Umbilical cord (tissue), 2 donors: ENCODE data around the gene RIMS4. TPM values are rescaled to one million over a fixed set of nuclear protein-coding genes. Genes with fewer than 3 reads are reported as not detected.

Experiments used
- DNase-seq: peaks from one replicate; pipeline ENCODE4 v3.0.0-alpha.2; 2015; ENCODE audit warnings: low spot score
- total RNA-seq: library from RNA; depleted of rRNA; stranded (reverse); fragments of >200 nt; gene quantifications from one replicate; pipeline ENCODE4 v1.2.3, GENCODE V29; 2014; ENCODE audit warnings: low replicate concordance; ENCODE audit not compliant: insufficient read depth

RIMS4 gene
- total RNA-seq, 1 donor from 2014 or later = 2.9 TPM

DNA sequence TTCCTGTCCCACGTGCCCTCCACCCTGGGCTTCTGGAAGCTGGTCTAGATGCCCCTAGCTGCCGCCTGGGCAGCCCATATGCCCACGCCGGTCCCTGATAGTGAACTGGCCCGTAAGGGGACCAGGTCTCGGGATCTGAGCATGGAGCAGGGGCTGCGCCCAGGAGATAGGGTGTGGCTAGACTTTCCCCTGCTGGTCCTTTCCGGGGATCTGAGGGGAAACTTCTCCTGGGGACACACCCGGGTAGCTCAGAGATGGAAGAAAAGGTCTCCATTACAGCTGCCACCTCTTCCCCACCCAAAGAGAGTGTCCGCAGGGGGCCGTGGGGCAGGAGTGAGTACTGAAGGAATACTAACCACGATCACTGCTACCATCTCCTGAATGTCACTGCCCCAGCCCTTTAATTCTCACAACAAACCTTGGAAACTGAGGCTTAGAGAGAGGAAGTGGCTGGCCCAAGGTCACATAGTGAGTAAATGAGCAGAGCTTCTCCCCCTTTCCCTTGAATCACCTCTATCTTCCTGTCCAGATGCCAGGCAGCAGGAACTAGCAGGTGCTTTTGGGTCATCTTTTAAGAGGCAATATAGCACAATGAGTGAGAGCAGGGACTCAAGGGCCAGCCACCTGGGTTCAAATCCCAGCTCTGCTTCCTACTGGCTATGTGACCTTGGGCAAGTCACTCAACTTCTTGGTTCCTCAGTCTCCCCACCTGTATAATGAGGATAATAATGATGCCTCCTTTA, 107.0 kb downstream of the RIMS4 start:
- DNase-seq = no peak

GRCh38 chr20:44702776-44703175, 107.6 kb downstream of the RIMS4 start:
- peak; percentile 44 for DNase-seq

DNA sequence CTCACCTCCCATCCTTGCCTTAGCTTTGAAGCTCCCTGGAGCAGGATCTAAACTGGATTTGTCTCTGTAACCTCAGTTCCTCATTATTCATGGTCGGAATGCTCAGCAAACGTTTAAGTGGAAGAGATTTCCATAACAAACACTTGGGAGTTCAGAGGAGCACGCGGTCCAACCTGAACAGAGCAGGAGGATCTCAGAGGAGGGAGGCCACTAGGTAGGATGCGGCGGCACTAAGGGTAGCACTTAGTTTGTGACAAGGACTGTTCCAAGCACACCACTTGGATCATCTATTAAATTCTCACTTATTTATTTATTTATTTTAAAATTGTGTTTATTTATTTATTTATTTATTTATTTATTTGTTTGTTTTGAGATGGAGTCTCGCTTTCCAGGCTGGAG, 108.5 kb downstream of the RIMS4 start:
- no peak for DNase-seq

Other genes with a start within 250 kb of the RIMS4 start
- 114 TPM for gene PKIG, start 228.0 kb downstream of the RIMS4 start, total RNA-seq
- 14.0 TPM for gene ADA, start 158.8 kb downstream of the RIMS4 start, total RNA-seq
- 7.5 TPM for gene CCN5, start 95.2 kb downstream of the RIMS4 start, total RNA-seq
- gene KCNK15, start 64.7 kb downstream of the RIMS4 start, total RNA-seq = 0.96 TPM
- 57.5 TPM for gene YWHAB, start 75.2 kb upstream of the RIMS4 start, total RNA-seq
- 6.5 TPM for gene PABPC1L, start 99.5 kb upstream of the RIMS4 start, total RNA-seq
- gene TOMM34, start 149.9 kb upstream of the RIMS4 start, total RNA-seq = 7.2 TPM
- 34.4 TPM for gene STK4, start 156.0 kb upstream of the RIMS4 start, total RNA-seq